Gastroesophageal sphincter (tissue), 4 donors: ENCODE data around the gene ATP1A3. TPM values are rescaled to one million over a fixed set of nuclear protein-coding genes. Genes with fewer than 3 reads are reported as not detected.

ENCODE experiments used
- ATAC-seq: fragments of 150-250 bp; one replicate; pipeline ENCODE4 v1.9.1; 2016; ENCODE audit warnings: mild to moderate bottlenecking, moderate library complexity
- H3K27ac ChIP-seq, 4 donors: fragments of 200-600 bp; sonication (generic) in 3 of 4; 1 replicate in 3 of 4; 2 replicates in 1 of 4; pipeline ENCODE4 v1.5.1; 2016 to 2019
- H3K27me3 ChIP-seq: fragments of 200-600 bp; sonication (generic); one replicate; pipeline ENCODE4 v1.5.1; 2019
- H3K36me3 ChIP-seq, 2 donors: fragments of 200-600 bp; sonication (generic); one replicate each; pipeline ENCODE4 v1.5.1; 2019; ENCODE audit warnings: control low read depth in 1 of 2
- H3K4me1 ChIP-seq, 3 donors: fragments of 200-600 bp; sonication (generic); 1 replicate in 2 of 3; 2 replicates in 1 of 3; pipeline ENCODE4 v1.5.1; 2016 to 2019; ENCODE audit warnings: control low read depth in 2 of 3
- H3K4me3 ChIP-seq, 2 donors: fragments of 200-600 bp; sonication (generic); one replicate each; pipeline ENCODE4 v1.5.1; 2019; ENCODE audit warnings: mild to moderate bottlenecking in 1 of 2, moderate library complexity in 1 of 2
- H3K9me3 ChIP-seq, 3 donors: fragments of 200-600 bp; sonication (generic); one replicate each; pipeline ENCODE4 v1.5.1; 2017 to 2019; ENCODE audit warnings: control low read depth in 2 of 3
- CTCF ChIP-seq, 4 experiments: fragments of 200-600 bp in 2 of 4; fragments of 450-650 bp in 2 of 4; sonication (generic) in 1 of 4; IDR thresholded peaks; one replicate each; pipeline ENCODE4 v1.5.1; 2017 to 2019; ENCODE audit warnings: antibody characterized with exemption in 4 of 4, mild to moderate bottlenecking in 2 of 4, moderate library complexity in 2 of 4
- EP300 ChIP-seq: sonication (generic); formaldehyde crosslinking; IDR thresholded peaks from one replicate; pipeline ENCODE4 v1.6.1; 2017; ENCODE audit warnings: antibody characterized with exemption, mild to moderate bottlenecking
- POLR2A ChIP-seq, 2 donors: fragments of 450-650 bp; IDR thresholded peaks; one replicate each; pipeline ENCODE4 v1.6.1; 2017; ENCODE audit warnings: antibody characterized with exemption in 2 of 2, mild to moderate bottlenecking in 2 of 2, moderate library complexity in 1 of 2
- POLR2AphosphoS5 ChIP-seq: sonication (generic); formaldehyde crosslinking; IDR thresholded peaks from one replicate; pipeline ENCODE4 v1.6.1; 2017; ENCODE audit warnings: antibody characterized with exemption
- WGBS, 2 donors: methylation state at CpG; one replicate each; pipeline ENCODE4 v1.1.5; 2018; ENCODE audit warnings: low coverage in 1 of 2; 5-methylcytosine and 5-hydroxymethylcytosine counted together
- total RNA-seq, 4 donors: library from RNA; depleted of rRNA; stranded (reverse); fragments of >200 nt; gene quantifications; one replicate each; pipeline ENCODE4 v1.1.0, GENCODE V29; 2016

ATP1A3 gene
- total RNA-seq, 4 donors from 2014 or later = 0.81 to 2.6 (median 1.1) TPM; not detected in 1

- H3K27me3 ChIP-seq = no peaks in the 10 kb centered on the region
- peaks cover 0 to 21% (median 9%) of the 10 kb centered on the region in 3 donors for H3K4me1 ChIP-seq
- WGBS, 2 donors = 56 to 71% methylated on average over 3 to 7 of the region's 17 CpGs
- no peak for ATAC-seq
- H3K36me3 ChIP-seq = peaks cover 0 to 51% of the 10 kb centered on the region in 2 donors
- no peak overlapping the region for H3K27ac ChIP-seq
- H3K4me3 ChIP-seq = no peak overlapping the region
- no peaks in the 10 kb centered on the region for H3K9me3 ChIP-seq
- TF ChIP-seq EP300 = no peak
- no peak for TF ChIP-seq POLR2A (IDR thresholded peaks at IDR 0.05)
- TF ChIP-seq POLR2AphosphoS5 = no peak
- no peak for TF ChIP-seq CTCF (IDR thresholded peaks at IDR 0.05)
Observed at GRCh38 chr19:42023121-42023942, 29.3 kb upstream of the ATP1A3 start.

GRCh38 chr19:42022616-42023015 is 28.6 kb upstream of the ATP1A3 start:
- Histone ChIP-seq H3K4me3 (no peak overlapping the region), H3K36me3 (peaks cover 0 to 53% of the 10 kb centered on the region in 2 donors), H3K27me3 (no peaks in the 10 kb centered on the region), H3K4me1 (peaks cover 0 to 21% (median 9%) of the 10 kb centered on the region in 3 donors), H3K27ac (no peak overlapping the region), H3K9me3 (no peaks in the 10 kb centered on the region)
- no peak for ATAC-seq
- 50% methylated on average over 5 of the region's 5 CpGs; no CpG with 5 or more reads in 1 of the 2 donors for WGBS, 2 donors
- TF ChIP-seq POLR2A (IDR thresholded peaks at IDR 0.05) (no peak), EP300 (no peak), POLR2AphosphoS5 (no peak), CTCF (IDR thresholded peaks at IDR 0.05) (no peak)

- no peaks in the 10 kb centered on the region for H3K9me3 ChIP-seq
- no peak for ATAC-seq
Observed at GRCh38 chr19:42021185-42021584, 27.2 kb upstream of the ATP1A3 start.

GRCh38 chr19:42018503-42019193 is 24.6 kb upstream of the ATP1A3 start:
- no peaks in the 10 kb centered on the region for H3K9me3 ChIP-seq
- TF ChIP-seq POLR2A (IDR thresholded peaks at IDR 0.05) (no peak), POLR2AphosphoS5 (no peak), CTCF (IDR thresholded peaks at IDR 0.05) (no peak), EP300 (no peak)
- H3K27ac ChIP-seq = no peak overlapping the region
- H3K36me3 ChIP-seq = peaks cover 0 to 67% of the 10 kb centered on the region in 2 donors
- H3K27me3 ChIP-seq = no peaks in the 10 kb centered on the region
- H3K4me3 ChIP-seq = no peak overlapping the region
- 71 to 87% methylated on average over 3 to 4 of the region's 11 CpGs for whole genome bisulfite sequencing, 2 donors
- H3K4me1 ChIP-seq = peaks cover 0 to under 1% (median 0%) of the 10 kb centered on the region in 3 donors
- ATAC-seq = no peak

More at GRCh38 chr19:42021185-42021584, 27.2 kb upstream of the ATP1A3 start:
- no peak overlapping the region for H3K27ac ChIP-seq
- no peak overlapping the region for H3K4me3 ChIP-seq
- TF ChIP-seq POLR2AphosphoS5 = no peak
- no peak for TF ChIP-seq EP300
- no peak for TF ChIP-seq POLR2A (IDR thresholded peaks at IDR 0.05)
- no peak for TF ChIP-seq CTCF (IDR thresholded peaks at IDR 0.05)
- peaks cover 0 to 21% (median 9%) of the 10 kb centered on the region in 3 donors for H3K4me1 ChIP-seq
- H3K27me3 ChIP-seq = no peaks in the 10 kb centered on the region
- 78% methylated on average over 3 of the region's 15 CpGs; no CpG with 5 or more reads in 1 of the 2 donors for WGBS, 2 donors
- H3K36me3 ChIP-seq = peaks cover 0 to 62% of the 10 kb centered on the region in 2 donors
